Fibroblast of mammary gland (primary cell): Measurements from ENCODE around the gene WNT4.

Experiments used
- DNase-seq: peaks from one replicate; pipeline ENCODE4 v3.0.0-alpha.2; 2010; ENCODE audit warnings: low read depth
- H3K4me3 ChIP-seq: 2 replicates; pipeline ENCODE4 v1.5.1; 2011; ENCODE audit warnings: low read depth, mild to moderate bottlenecking, low read length, moderate library complexity; ENCODE audit not compliant: control insufficient read depth
- CTCF ChIP-seq: conservative IDR thresholded peaks from 2 replicates; pipeline ENCODE4 v1.5.1; 2011; ENCODE audit warnings: low read depth, low read length, inconsistent platforms; ENCODE audit not compliant: control insufficient read depth, insufficient read depth

Gene WNT4

GRCh38 chr1:22132517-22133235, 10.2 kb downstream of the WNT4 start:
- TF ChIP-seq CTCF = no peak
- peak; percentile 64 for DNase-seq
- no peak overlapping the region for H3K4me3 ChIP-seq

- no peak for DNase-seq
Measured at GRCh38 chr1:22131875-22132486, 10.9 kb downstream of the WNT4 start.

GRCh38 chr1:22131062-22131461, 11.8 kb downstream of the WNT4 start:
- DNase-seq = no peak
- no peak overlapping the region for H3K4me3 ChIP-seq
- TF ChIP-seq CTCF = no peak

More at GRCh38 chr1:22131875-22132486, 10.9 kb downstream of the WNT4 start:
- no peak overlapping the region for H3K4me3 ChIP-seq
- peak; percentile 54 for TF ChIP-seq CTCF

- TF ChIP-seq CTCF = no peak
- H3K4me3 ChIP-seq = no peak overlapping the region
- no peak for DNase-seq
Measured at GRCh38 chr1:22129501-22130117, 13.3 kb downstream of the WNT4 start.

GRCh38 chr1:22128392-22128791, 14.5 kb downstream of the WNT4 start:
- H3K4me3 ChIP-seq = no peak overlapping the region
- no peak for DNase-seq
- TF ChIP-seq CTCF = no peak

- no peak overlapping the region for H3K4me3 ChIP-seq
- no peak for TF ChIP-seq CTCF
- no peak for DNase-seq
Measured at GRCh38 chr1:22127731-22128130, 15.2 kb downstream of the WNT4 start.

- H3K4me3 ChIP-seq = no peak overlapping the region
- no peak for DNase-seq
- TF ChIP-seq CTCF = no peak
Measured at GRCh38 chr1:22127248-22127647, 15.6 kb downstream of the WNT4 start.
